Effector memory CD4-positive, alpha-beta T cell (primary cell): Measurements from ENCODE around the gene FUT1.
A peak's percentile ranks its signal among the peaks of the same experiment; 100 is the strongest.

Experiments
- DNase-seq, 3 donors: peaks; one replicate each; pipeline ENCODE4 v3.0.0-alpha.2; 2020
- H3K27ac ChIP-seq: 2 replicates; pipeline ENCODE4 v1.7.0; 2013; ENCODE audit warnings: mild to moderate bottlenecking, low read length, moderate library complexity; ENCODE audit not compliant: insufficient read depth, poor library complexity, severe bottlenecking
- H3K27me3 ChIP-seq: replicated peaks from 2 replicates; pipeline ENCODE4 v1.7.0; 2013; ENCODE audit warnings: mild to moderate bottlenecking, low read length; ENCODE audit not compliant: insufficient read depth, control insufficient read depth, poor library complexity, severe bottlenecking
- H3K36me3 ChIP-seq: 2 replicates; pipeline ENCODE4 v1.7.0; 2013; ENCODE audit warnings: mild to moderate bottlenecking, low read length, moderate library complexity; ENCODE audit not compliant: control insufficient read depth, insufficient read depth
- H3K4me1 ChIP-seq: 2 replicates; pipeline ENCODE4 v1.7.0; 2013; ENCODE audit warnings: low read length, mild to moderate bottlenecking; ENCODE audit not compliant: control insufficient read depth, insufficient read depth, poor library complexity, severe bottlenecking
- H3K4me3 ChIP-seq: 2 replicates; pipeline ENCODE4 v1.7.0; 2013; ENCODE audit warnings: low read length, low read depth, mild to moderate bottlenecking; ENCODE audit not compliant: insufficient read depth, poor library complexity, severe bottlenecking
- H3K9me3 ChIP-seq: 2 replicates; pipeline ENCODE4 v1.7.0; 2013; ENCODE audit warnings: mild to moderate bottlenecking, low read length, moderate library complexity; ENCODE audit not compliant: control insufficient read depth

The FUT1 gene

GRCh38 chr19:48741129-48741999 lies 11.1 kb downstream of the FUT1 start:
- Histone ChIP-seq H3K27ac (no peak overlapping the region), H3K9me3 (no peaks in the 10 kb centered on the region), H3K27me3 (peaks cover 5% of the 10 kb centered on the region), H3K36me3 (no peaks in the 10 kb centered on the region), H3K4me3 (no peak overlapping the region), H3K4me1 (peaks cover 23% of the 10 kb centered on the region)
- DNase-seq = no peak

GRCh38 chr19:48740164-48740972 lies 12.1 kb downstream of the FUT1 start, which contains the start of gene RASIP1:
RASIP1 (minus strand) TSS chr19:48740610; CDS start chr19:48740282, 328 bp downstream.
- H3K4me3 ChIP-seq = peak within 1 kb of the TSS; percentile 66
- H3K9me3 ChIP-seq = no peaks in the 10 kb centered on the region
- no peak within 1 kb of the TSS for H3K27ac ChIP-seq
- no peak for DNase-seq
- H3K4me1 ChIP-seq = peaks cover 20% of the 10 kb centered on the region
- H3K36me3 ChIP-seq = no peaks in the 10 kb centered on the region
- H3K27me3 ChIP-seq = no peaks in the 10 kb centered on the region

- Histone ChIP-seq H3K9me3 (no peaks in the 10 kb centered on the region), H3K4me1 (peaks cover 18% of the 10 kb centered on the region), H3K27me3 (no peaks in the 10 kb centered on the region), H3K4me3 (peak overlapping the region; percentile 66), H3K36me3 (no peaks in the 10 kb centered on the region), H3K27ac (no peak overlapping the region)
- DNase-seq = no peak
Observed at GRCh38 chr19:48739404-48740163, 12.9 kb downstream of the FUT1 start.

- Histone ChIP-seq H3K27ac (no peak overlapping the region), H3K9me3 (no peaks in the 10 kb centered on the region), H3K27me3 (no peaks in the 10 kb centered on the region), H3K4me3 (peak overlapping the region; percentile 66), H3K4me1 (peaks cover 18% of the 10 kb centered on the region), H3K36me3 (no peaks in the 10 kb centered on the region)
- peak; percentile 84 to 91 (median 90) for DNase-seq
Observed at GRCh38 chr19:48738557-48739403, 13.7 kb downstream of the FUT1 start.

- DNase-seq = no peak
- Histone ChIP-seq H3K9me3 (no peaks in the 10 kb centered on the region), H3K36me3 (no peaks in the 10 kb centered on the region), H3K27me3 (no peaks in the 10 kb centered on the region), H3K4me1 (peaks cover 18% of the 10 kb centered on the region), H3K4me3 (no peak overlapping the region), H3K27ac (no peak overlapping the region)
Observed at GRCh38 chr19:48737360-48737998, 15.0 kb downstream of the FUT1 start.

- no peak overlapping the region for H3K4me3 ChIP-seq
- peaks cover 11% of the 10 kb centered on the region for H3K4me1 ChIP-seq
- no peaks in the 10 kb centered on the region for H3K27me3 ChIP-seq
- no peaks in the 10 kb centered on the region for H3K36me3 ChIP-seq
- no peak overlapping the region for H3K27ac ChIP-seq
- H3K9me3 ChIP-seq = no peaks in the 10 kb centered on the region
- DNase-seq = no peak
Observed at GRCh38 chr19:48735031-48735615, 17.3 kb downstream of the FUT1 start.

- Histone ChIP-seq H3K27ac (no peak overlapping the region), H3K9me3 (no peaks in the 10 kb centered on the region), H3K27me3 (no peaks in the 10 kb centered on the region), H3K36me3 (no peaks in the 10 kb centered on the region), H3K4me1 (peaks cover 6% of the 10 kb centered on the region), H3K4me3 (no peak overlapping the region)
- no peak for DNase-seq
Observed at GRCh38 chr19:48734625-48735024, 17.8 kb downstream of the FUT1 start.

GRCh38 chr19:48731452-48731851 lies 21.0 kb downstream of the FUT1 start:
- Histone ChIP-seq H3K36me3 (no peaks in the 10 kb centered on the region), H3K4me3 (no peak overlapping the region), H3K27ac (no peak overlapping the region), H3K27me3 (no peaks in the 10 kb centered on the region), H3K9me3 (no peaks in the 10 kb centered on the region), H3K4me1 (no peaks in the 10 kb centered on the region)
- DNase-seq = no peak
